ENCODE data around the gene ZFHX3.

Gene ZFHX3

GRCh38 chr16:73042807-73043206 is 5.1 kb downstream of the ZFHX3 start:
- no peak for DNase-seq (ENCODE audit: low read depth)
- in situ Hi-C loops (cut with HindIII; ENCODE audit: low sequenced_read_pairs): no loop called here
- H3K4me3 ChIP-seq (ENCODE audit: low read depth, low read length): no peak overlapping the region
- no peak for TF ChIP-seq CTCF (IDR thresholded peaks at IDR 0.05; ENCODE audit: low read depth, low read length, missing control alignments)

GRCh38 chr16:73041676-73042075 is 6.3 kb downstream of the ZFHX3 start:
- in situ Hi-C loops (cut with HindIII; ENCODE audit: low sequenced_read_pairs): no loop called here
- TF ChIP-seq CTCF (IDR thresholded peaks at IDR 0.05; ENCODE audit: low read depth, low read length, missing control alignments): no peak
- no peak overlapping the region for H3K4me3 ChIP-seq (ENCODE audit: low read depth, low read length)
- no peak for DNase-seq (ENCODE audit: low read depth)

- no peak overlapping the region for H3K4me3 ChIP-seq (ENCODE audit: low read depth, low read length)
- TF ChIP-seq CTCF (IDR thresholded peaks at IDR 0.05; ENCODE audit: low read depth, low read length, missing control alignments): no peak
- in situ Hi-C loops (cut with HindIII; ENCODE audit: low sequenced_read_pairs): no loop called here
- no peak for DNase-seq (ENCODE audit: low read depth)
Observed at GRCh38 chr16:73040735-73041402, 7.1 kb downstream of the ZFHX3 start.

- TF ChIP-seq CTCF (IDR thresholded peaks at IDR 0.05; ENCODE audit: low read depth, low read length, missing control alignments): no peak
- in situ Hi-C loops (cut with HindIII; ENCODE audit: low sequenced_read_pairs): no loop called here
- H3K4me3 ChIP-seq (ENCODE audit: low read depth, low read length): no peak overlapping the region
- DNase-seq (ENCODE audit: low read depth): no peak
Observed at GRCh38 chr16:73040136-73040535, 7.8 kb downstream of the ZFHX3 start.

- in situ Hi-C loops (cut with HindIII; ENCODE audit: low sequenced_read_pairs): no loop called here
- TF ChIP-seq CTCF (IDR thresholded peaks at IDR 0.05; ENCODE audit: low read depth, low read length, missing control alignments): no peak
- no peak overlapping the region for H3K4me3 ChIP-seq (ENCODE audit: low read depth, low read length)
- DNase-seq (ENCODE audit: low read depth): no peak
Observed at GRCh38 chr16:73037845-73038570, 9.9 kb downstream of the ZFHX3 start.

- no peak overlapping the region for H3K4me3 ChIP-seq (ENCODE audit: low read depth, low read length)
- in situ Hi-C loops (cut with HindIII; ENCODE audit: low sequenced_read_pairs): no loop called here
- no peak for TF ChIP-seq CTCF (IDR thresholded peaks at IDR 0.05; ENCODE audit: low read depth, low read length, missing control alignments)
- DNase-seq (ENCODE audit: low read depth): no peak
Observed at GRCh38 chr16:73037331-73037745, 10.6 kb downstream of the ZFHX3 start.

All from astrocyte of the cerebellum (primary cell).